HepG2 (cell line): Measurements from ENCODE around the gene PTPRM. TPM values are rescaled to one million over a fixed set of nuclear protein-coding genes. Genes with fewer than 3 reads are reported as not detected.

Source experiments
- MAF1 ChIP-seq: sonication (generic); formaldehyde crosslinking; IDR thresholded peaks from 2 replicates; pipeline ENCODE4 v1.5.0; 2020; ENCODE audit warnings: missing genetic modification reagents, borderline replicate concordance
- RFX3 ChIP-seq: IDR thresholded peaks from 2 replicates; pipeline ENCODE4 v1.6.1; 2016; ENCODE audit warnings: missing biosample characterization, missing genetic modification reagents
- TRIM24 ChIP-seq: sonication (generic); formaldehyde crosslinking; IDR thresholded peaks from 2 replicates; pipeline ENCODE4 v1.8.0; 2022; ENCODE audit warnings: mild to moderate bottlenecking, missing genetic modification reagents
- ZNF276 ChIP-seq: sonication (generic); formaldehyde crosslinking; IDR thresholded peaks from 2 replicates; pipeline ENCODE4 v1.4.0; 2020; ENCODE audit warnings: mild to moderate bottlenecking, low read depth, missing genetic modification reagents
- ZNF335 ChIP-seq: sonication (generic); formaldehyde crosslinking; IDR thresholded peaks from 2 replicates; pipeline ENCODE4 v1.4.0; 2020; ENCODE audit warnings: missing genetic modification reagents
- ZNF512 ChIP-seq: sonication (generic); formaldehyde crosslinking; IDR thresholded peaks from 2 replicates; pipeline ENCODE4 v1.4.0; 2020; ENCODE audit warnings: mild to moderate bottlenecking, missing genetic modification reagents
- ZNF687 ChIP-seq: sonication (generic); formaldehyde crosslinking; IDR thresholded peaks from 2 replicates; pipeline ENCODE4 v1.5.1; 2020; ENCODE audit warnings: mild to moderate bottlenecking, missing genetic modification reagents, moderate library complexity
- polyA plus RNA-seq, 8 experiments: library from polyadenylated mRNA; depleted of rRNA in 3 of 8; stranded (reverse) in 7 of 8; unstranded in 1 of 8; fragments of >200 nt; fragmentation: Illumina TruSeq in 4 of 8; extraction: Trizol in 4 of 8; gene quantifications; 2 replicates each; pipeline versions ENCODE4 v1.2.1 to v1.2.3, GENCODE V29; 2011 to 2016; ENCODE audit warnings: low read depth in 4 of 8, missing spikeins in 1 of 8, mixed read lengths in 1 of 8; ENCODE audit not compliant: insufficient read depth in 1 of 8
- total RNA-seq, 5 experiments: library from RNA; depleted of rRNA; stranded (reverse); fragments of >200 nt; fragmentation: Illumina TruSeq; extraction: Trizol; gene quantifications; 2 replicates each; pipeline ENCODE4 v1.2.3, GENCODE V29; 2016; ENCODE audit warnings: low read depth in 1 of 5

The PTPRM gene
- total and polyA plus RNA-seq, 2 of the 13 experiments (the other 11 are each of a cell fraction or from before 2014, with no cell fraction given) = 12.6 to 108 TPM

GRCh38 chr18:7571626-7572025 lies 4.5 kb downstream of the PTPRM start (continued):
- no peak for TF ChIP-seq ZNF276 (CRISPR knock-in tag)
- no peak for TF ChIP-seq ZNF512 (CRISPR knock-in tag)
- no peak for TF ChIP-seq TRIM24 (CRISPR knock-in tag)
- TF ChIP-seq ZNF335 (CRISPR knock-in tag) = no peak
- no peak for TF ChIP-seq MAF1 (CRISPR knock-in tag)
- TF ChIP-seq RFX3 = no peak
- TF ChIP-seq ZNF687 (CRISPR knock-in tag) = no peak
- TF ChIP-seq, all 625 proteins: peak for 0
